H1 (cell line): ENCODE results near the gene LIX1L. TPM values are rescaled to one million over a fixed set of nuclear protein-coding genes. Genes with fewer than 3 reads are reported as not detected.

Source experiments
- CTCF ChIA-PET: fragments of 300-600 bp; sonication (Branson Sonifier 250); formaldehyde crosslinking; loops from one replicate; lab custom pipeline; 2021; ENCODE audit not compliant: partially characterized antibody; lab: Charles Lee
- POLR2A ChIA-PET: fragments of 300-600 bp; sonication (Branson Sonifier 250); formaldehyde crosslinking; loops from one replicate; lab custom pipeline; 2021; ENCODE audit warnings: inconsistent platforms; ENCODE audit not compliant: partially characterized antibody; lab: Charles Lee
- DNase-seq, 2 experiments: peaks; one replicate each; pipeline versions ENCODE4 v3.0.0 to v3.0.0-alpha.2; 2010 to 2022; ENCODE audit warnings: low spot score in 2 of 2, low read depth in 1 of 2, mixed read lengths in 1 of 2
- FAIRE-seq: peaks from 2 replicates; lab custom pipeline; 2011; peaks lifted over from hg19 to GRCh38; lab: Jason Lieb, UNC
- H2AFZ ChIP-seq: 2 replicates; pipeline ENCODE4 v1.8.1; 2012; ENCODE audit warnings: low read length, inconsistent platforms
- H2AK5ac ChIP-seq: 2 replicates; pipeline ENCODE4 v1.6.1; 2013; ENCODE audit warnings: low read depth, low read length
- H2BK120ac ChIP-seq: replicated peaks from 2 replicates; pipeline ENCODE3; 2013; ENCODE audit warnings: low read depth, low read length, inconsistent platforms
- H2BK12ac ChIP-seq: 2 replicates; pipeline ENCODE4 v1.6.1; 2013; ENCODE audit warnings: low read depth, low read length
- H2BK15ac ChIP-seq: 2 replicates; pipeline ENCODE4 v1.6.1; 2013; ENCODE audit warnings: low read length
- H2BK20ac ChIP-seq: 2 replicates; pipeline ENCODE4 v1.6.1; 2013; ENCODE audit warnings: low read length
- H2BK5ac ChIP-seq: 2 replicates; pipeline ENCODE4 v1.6.1; 2013; ENCODE audit warnings: low read depth, low read length
- H3K14ac ChIP-seq: 2 replicates; pipeline ENCODE4 v1.6.1; 2013; ENCODE audit warnings: inconsistent platforms; ENCODE audit not compliant: insufficient read length
- H3K18ac ChIP-seq: 2 replicates; pipeline ENCODE4 v1.6.1; 2013; ENCODE audit warnings: low read length; ENCODE audit errors: extremely low read depth
- H3K23ac ChIP-seq: 2 replicates; pipeline ENCODE4 v1.6.1; 2013; ENCODE audit warnings: inconsistent platforms; ENCODE audit not compliant: insufficient read length
- H3K23me2 ChIP-seq: 2 replicates; pipeline ENCODE4 v1.6.1; 2013; ENCODE audit warnings: low read depth, low read length
- H3K27ac ChIP-seq: 2 replicates; pipeline ENCODE4 v1.6.1; 2011; ENCODE audit warnings: low read depth, low read length, inconsistent platforms
- H3K27me3 ChIP-seq, 4 experiments: replicated peaks in 1 of 4; 1 replicate in 1 of 4; 2 replicates in 3 of 4; pipeline versions ENCODE4 v1.6.1 to v1.8.1; 2011 to 2013; ENCODE audit warnings: low read length in 3 of 4, mild to moderate bottlenecking in 3 of 4, inconsistent platforms in 2 of 4, mixed read lengths in 2 of 4, moderate library complexity in 1 of 4; ENCODE audit not compliant: control insufficient read depth in 3 of 4, insufficient read depth in 3 of 4; ENCODE audit errors: extremely low read depth in 1 of 4
- H3K36me3 ChIP-seq, 4 experiments: 2 replicates each; pipeline versions ENCODE4 v1.6.1 to v1.8.1; 2011 to 2013; ENCODE audit warnings: mild to moderate bottlenecking in 4 of 4, low read length in 3 of 4, moderate library complexity in 2 of 4, control low read depth in 1 of 4, inconsistent platforms in 1 of 4; ENCODE audit not compliant: insufficient read depth in 4 of 4, control insufficient read depth in 2 of 4
- H3K4ac ChIP-seq: replicated peaks from 2 replicates; pipeline ENCODE3; 2013; ENCODE audit warnings: low read length, low read depth, mixed read lengths, inconsistent platforms; ENCODE audit not compliant: insufficient read length
- H3K4me1 ChIP-seq, 4 experiments: replicated peaks in 1 of 4; 1 replicate in 1 of 4; 2 replicates in 3 of 4; pipeline versions ENCODE4 v1.6.1 to v1.8.1; 2011 to 2013; ENCODE audit warnings: low read length in 3 of 4, inconsistent platforms in 2 of 4, mixed read lengths in 1 of 4; ENCODE audit not compliant: insufficient read depth in 4 of 4, control insufficient read depth in 3 of 4
- H3K4me2 ChIP-seq, 2 experiments: 2 replicates each; pipeline versions ENCODE4 v1.6.1 to v1.8.1; 2011 to 2013; ENCODE audit warnings: low read depth in 2 of 2, low read length in 2 of 2, control low read depth in 1 of 2, inconsistent platforms in 1 of 2, mild to moderate bottlenecking in 1 of 2; ENCODE audit not compliant: insufficient read depth in 1 of 2
- H3K4me3 ChIP-seq, 4 experiments: fragments of 200-600, 300-600 bp in 1 of 4; sonication (generic), shearing (Covaris generic), sonication (Bioruptor Twin) in 1 of 4; 2 replicates each; pipeline versions ENCODE4 v1.5.1 to v1.8.1; 2011 to 2016; ENCODE audit warnings: low read length in 4 of 4, low read depth in 3 of 4, control low read depth in 2 of 4, inconsistent platforms in 2 of 4, mild to moderate bottlenecking in 2 of 4, mixed read lengths in 1 of 4, moderate library complexity in 1 of 4; ENCODE audit not compliant: insufficient read depth in 2 of 4; ENCODE audit errors: extremely low read depth in 1 of 4
- H3K56ac ChIP-seq: replicated peaks from 2 replicates; pipeline ENCODE3; 2013; ENCODE audit warnings: low read depth, mild to moderate bottlenecking, mixed read lengths, low read length, inconsistent platforms; ENCODE audit not compliant: insufficient read length
- H3K79me1 ChIP-seq: 2 replicates; pipeline ENCODE4 v1.6.1; 2013; ENCODE audit warnings: low read depth, low read length, control low read depth
- H3K79me2 ChIP-seq, 2 experiments: 2 replicates each; pipeline versions ENCODE4 v1.6.1 to v1.8.1; 2012 to 2013; ENCODE audit warnings: low read length in 2 of 2, mild to moderate bottlenecking in 2 of 2, inconsistent platforms in 1 of 2; ENCODE audit not compliant: insufficient read depth in 2 of 2, control insufficient read depth in 1 of 2
- H3K9ac ChIP-seq, 4 experiments: replicated peaks in 1 of 4; 1 replicate in 1 of 4; 2 replicates in 3 of 4; pipeline versions ENCODE4 v1.6.1 to v1.8.1; 2011 to 2013; ENCODE audit warnings: low read depth in 3 of 4, low read length in 3 of 4, control low read depth in 2 of 4, mild to moderate bottlenecking in 2 of 4, moderate library complexity in 2 of 4, inconsistent platforms in 1 of 4; ENCODE audit errors: extremely low read depth in 1 of 4
- H3K9me3 ChIP-seq, 2 experiments: 2 replicates each; pipeline versions ENCODE4 v1.6.1 to v1.8.1; 2012 to 2013; ENCODE audit warnings: mild to moderate bottlenecking in 2 of 2, moderate library complexity in 2 of 2, control low read depth in 1 of 2, inconsistent platforms in 1 of 2, low read depth in 1 of 2, low read length in 1 of 2, mixed read lengths in 1 of 2; ENCODE audit not compliant: insufficient read depth in 2 of 2
- H4K20me1 ChIP-seq, 2 experiments: replicated peaks in 1 of 2; 2 replicates each; pipeline versions ENCODE3 to v1.8.1; 2011 to 2013; ENCODE audit warnings: inconsistent platforms in 2 of 2, low read length in 2 of 2, mild to moderate bottlenecking in 1 of 2; ENCODE audit not compliant: insufficient read depth in 2 of 2, control insufficient read depth in 1 of 2
- H4K5ac ChIP-seq: 2 replicates; pipeline ENCODE4 v1.6.1; 2013; ENCODE audit warnings: low read length, low read depth, mixed read lengths, inconsistent platforms; ENCODE audit not compliant: insufficient read length
- H4K8ac ChIP-seq: 2 replicates; pipeline ENCODE4 v1.8.0; 2013; ENCODE audit warnings: mild to moderate bottlenecking, moderate library complexity, low read length, inconsistent platforms; ENCODE audit not compliant: insufficient read depth; ENCODE audit errors: extremely low read depth
- H4K91ac ChIP-seq: replicated peaks from 2 replicates; pipeline ENCODE3; 2013; ENCODE audit warnings: low read length, mixed read lengths, inconsistent platforms; ENCODE audit not compliant: insufficient read length
- JUN ChIP-seq: IDR thresholded peaks from 2 replicates; pipeline ENCODE4 v1.6.1; 2011; ENCODE audit warnings: low read depth, mild to moderate bottlenecking, improper control_type of control experiment, low read length
- NRF1 ChIP-seq: IDR thresholded peaks from 2 replicates; pipeline ENCODE4 v1.6.1; 2011; ENCODE audit warnings: mild to moderate bottlenecking, low read depth, low read length, improper control_type of control experiment
- SP4 ChIP-seq: IDR thresholded peaks from 2 replicates; pipeline ENCODE4 v1.6.1; 2012; ENCODE audit warnings: low read length, inconsistent platforms
- WGBS, 2 experiments: shearing (Covaris generic) in 1 of 2; methylation state at CpG; one replicate each; pipeline versions ENCODE4 v1.1.6 to v1.1.7; 2013 to 2015; ENCODE audit warnings: low lambda C conversion rate in 2 of 2, mixed read lengths in 2 of 2, inconsistent platforms in 1 of 2, low coverage in 1 of 2, missing lambda C conversion rate in 1 of 2; ENCODE audit not compliant: insufficient replicate concordance in 2 of 2, insufficient coverage in 1 of 2, insufficient read length in 1 of 2; ENCODE audit errors: extremely low coverage in 1 of 2, missing lambda C conversion rate in 1 of 2; 5-methylcytosine and 5-hydroxymethylcytosine counted together
- polyA plus RNA-seq, 7 experiments: library from polyadenylated mRNA; depleted of rRNA in 3 of 7; stranded (reverse) in 5 of 7; unstranded in 2 of 7; fragments of >200 nt in 5 of 7; fragments of 200-250 nt in 2 of 7; gene quantifications; 1 replicate in 5 of 7; 2 replicates in 1 of 7; 4 replicates in 1 of 7; pipeline versions ENCODE4 v1.2.1 to v1.2.3, GENCODE V29; 2011 to 2013; ENCODE audit warnings: missing spikeins in 2 of 7, mixed read lengths in 2 of 7
- total RNA-seq: library from RNA; stranded (reverse); fragmentation: NEBNext Ultra II Directional; extraction: Animal tissue kit (Norgen Biotek cat#: 25700); gene quantifications from 2 replicates; pipeline ENCODE4 v1.2.1, GENCODE V29; 2021

Gene LIX1L
- total and polyA plus RNA-seq, 2 of the 8 experiments (the other 6 are each of a cell fraction or from before 2014, with no cell fraction given): 2.9 to 3.7 TPM

GRCh38 chr1:145955436-145955835, 2.4 kb downstream of the LIX1L start:
- H3K27me3 ChIP-seq: peaks cover 5 to 47% (median 34%) of the 10 kb centered on the region in 4 experiments
- no peak overlapping the region for H3K27ac ChIP-seq
- ChIA-PET POLR2A (interaction anchor here (0.7 kb wide), 1 partner anchor 29 kb away, joined by 3 read pairs; no protein-coding TSS in a partner anchor), CTCF (no interaction called here)
- no peak overlapping the region for H3K9ac ChIP-seq
- H3K4me1 ChIP-seq: peaks cover 0 to 8% (median 0%) of the 10 kb centered on the region in 4 experiments; a peak in 3 of 7 replicates
- no peak overlapping the region for H3K23ac ChIP-seq
- no peak overlapping the region for H2AFZ ChIP-seq
- H3K56ac ChIP-seq: no peak overlapping the region
- peaks cover 6% of the 10 kb centered on the region for H3K23me2 ChIP-seq
- FAIRE-seq: no peak
- no peak overlapping the region for H2BK120ac ChIP-seq
- no peak overlapping the region for H3K4me2 ChIP-seq
- H3K79me1 ChIP-seq: no peaks in the 10 kb centered on the region
- no peak overlapping the region for H4K91ac ChIP-seq
- H2BK15ac ChIP-seq: no peak overlapping the region
- no peak overlapping the region for H2BK5ac ChIP-seq
- no peak overlapping the region for H3K18ac ChIP-seq
- DNase-seq: no peak
- H3K9me3 ChIP-seq: no peaks in the 10 kb centered on the region
- H2AK5ac ChIP-seq: no peak overlapping the region
- no peak overlapping the region for H3K4ac ChIP-seq
- peaks cover 0 to 2% of the 10 kb centered on the region in 2 experiments for H4K20me1 ChIP-seq
- no peaks in the 10 kb centered on the region for H3K36me3 ChIP-seq
- 69% methylated on average over 2 of the region's 2 CpGs; no CpG with 5 or more reads in 1 of the 2 experiments for WGBS, 2 experiments
- no peak overlapping the region for H2BK20ac ChIP-seq
- no peak overlapping the region for H4K8ac ChIP-seq
- TF ChIP-seq SP4 (no peak), JUN (no peak), NRF1 (no peak)
- H3K79me2 ChIP-seq: no peaks in the 10 kb centered on the region
- H3K14ac ChIP-seq: no peak overlapping the region
- no peak overlapping the region for H3K4me3 ChIP-seq
- H4K5ac ChIP-seq: no peak overlapping the region
- H2BK12ac ChIP-seq: no peak overlapping the region
